HK-2 (cell line): ENCODE results near the gene TSPY4.
"Not testable (repeated sequence)": the region's sequence is repeated elsewhere in the genome, so short reads cannot be mapped to it uniquely, and the experiment has no call there.

Experiments
- DNase-seq: peaks from one replicate; pipeline ENCODE4 v3.0.0-alpha.2; 2018; ENCODE audit not compliant: unreplicated experiment

The TSPY4 gene

GRCh38 chrY:9337164-9337563 is at the start of gene TSPY4:
Gene TSPY4 (plus strand): TSS chrY:9337464. CDS start chrY:9337510, 46 bp downstream.
- DNase-seq = not testable (repeated sequence)

GRCh38 chrY:9320996-9321395 is 16.3 kb upstream of the TSPY4 start:
- DNase-seq = no peak

GRCh38 chrY:9357497-9357896 is 20.2 kb downstream of the TSPY4 start, which contains the start of gene TSPY8:
Gene TSPY8 (plus strand): TSS chrY:9357797. CDS start chrY:9357843, 46 bp downstream.
- not testable (repeated sequence) for DNase-seq
